ENCODE measurements around the gene SPTBN1.

SPTBN1 gene

GRCh38 chr2:54534625-54535024 lies 78.5 kb downstream of the SPTBN1 start:
- TF ChIP-seq CTCF (IDR thresholded peaks at IDR 0.05; ENCODE audit: control insufficient read depth, insufficient read depth, low read depth, low read length, missing control alignments): no peak
- no peak for DNase-seq (ENCODE audit: low read depth)

GRCh38 chr2:54535599-54536195 lies 79.6 kb downstream of the SPTBN1 start:
- TF ChIP-seq CTCF (IDR thresholded peaks at IDR 0.05; ENCODE audit: control insufficient read depth, insufficient read depth, low read depth, low read length, missing control alignments): no peak
- no peak for DNase-seq (ENCODE audit: low read depth)

More at GRCh38 chr2:54534625-54535024, 78.5 kb downstream of the SPTBN1 start:
- H3K4me3 ChIP-seq (ENCODE audit: control insufficient read depth, low read depth, low read length): no peak overlapping the region

GRCh38 chr2:54536720-54537119 lies 80.6 kb downstream of the SPTBN1 start:
- TF ChIP-seq CTCF (IDR thresholded peaks at IDR 0.05; ENCODE audit: control insufficient read depth, insufficient read depth, low read depth, low read length, missing control alignments): no peak
- DNase-seq (ENCODE audit: low read depth): no peak
- no peak overlapping the region for H3K4me3 ChIP-seq (ENCODE audit: control insufficient read depth, low read depth, low read length)

More at GRCh38 chr2:54535599-54536195, 79.6 kb downstream of the SPTBN1 start:
- H3K4me3 ChIP-seq (ENCODE audit: control insufficient read depth, low read depth, low read length): no peak overlapping the region

GRCh38 chr2:54538537-54538936 lies 82.4 kb downstream of the SPTBN1 start:
- DNase-seq (ENCODE audit: low read depth): no peak
- no peak for TF ChIP-seq CTCF (IDR thresholded peaks at IDR 0.05; ENCODE audit: control insufficient read depth, insufficient read depth, low read depth, low read length, missing control alignments)
- H3K4me3 ChIP-seq (ENCODE audit: control insufficient read depth, low read depth, low read length): no peak overlapping the region

- no peak for DNase-seq (ENCODE audit: low read depth)
- H3K4me3 ChIP-seq (ENCODE audit: control insufficient read depth, low read depth, low read length): no peak overlapping the region
- TF ChIP-seq CTCF (IDR thresholded peaks at IDR 0.05; ENCODE audit: control insufficient read depth, insufficient read depth, low read depth, low read length, missing control alignments): no peak
Observed at GRCh38 chr2:54539683-54540082, 83.6 kb downstream of the SPTBN1 start.

GRCh38 chr2:54540194-54540593 lies 84.1 kb downstream of the SPTBN1 start:
- TF ChIP-seq CTCF (IDR thresholded peaks at IDR 0.05; ENCODE audit: control insufficient read depth, insufficient read depth, low read depth, low read length, missing control alignments): no peak
- no peak for DNase-seq (ENCODE audit: low read depth)
- no peak overlapping the region for H3K4me3 ChIP-seq (ENCODE audit: control insufficient read depth, low read depth, low read length)
